Caco-2 (cell line): ENCODE data around the gene ZDHHC14. TPM values are rescaled to one million over a fixed set of nuclear protein-coding genes. Genes with fewer than 3 reads are reported as not detected.
"Not testable (repeated sequence)": the region's sequence is repeated elsewhere in the genome, so short reads cannot be mapped to it uniquely, and the experiment has no call there.

ENCODE experiments used
- BruUV-seq: library from RNA; stranded (reverse); fragments of 400-500 nt; replicated peaks from 2 replicates; lab custom pipeline; 2021; lab: Mats Ljungman, UMichigan
- CTCF ChIA-PET: fragments of 300-600 bp; sonication (Branson Sonifier 250); formaldehyde crosslinking; loops from one replicate; lab custom pipeline; 2022; ENCODE audit warnings: antibody characterized with exemption; lab: Charles Lee
- POLR2A ChIA-PET: fragments of 300-600 bp; sonication (Branson Sonifier 250); formaldehyde crosslinking; loops from one replicate; lab custom pipeline; 2022; ENCODE audit warnings: antibody characterized with exemption; lab: Charles Lee
- DNase-seq, 2 experiments: peaks; one replicate each; pipeline versions ENCODE4 v3.0.0 to v3.0.0-alpha.2; 2020 to 2022
- H3K27me3 ChIP-seq: replicated peaks from 2 replicates; pipeline ENCODE4 v1.6.0; 2011; ENCODE audit warnings: low read length; ENCODE audit not compliant: control insufficient read depth, insufficient read depth
- H3K36me3 ChIP-seq: 2 replicates; pipeline ENCODE4 v1.5.1; 2011; ENCODE audit warnings: low read length; ENCODE audit not compliant: control insufficient read depth, insufficient read depth
- H3K4me1 ChIP-seq: fragments of 250-450 bp; sonication (Bioruptor Pico); 2 replicates; pipeline ENCODE4 v1.5.1; 2020; ENCODE audit warnings: mild to moderate bottlenecking
- H3K4me3 ChIP-seq: 2 replicates; pipeline ENCODE4 v1.5.1; 2011; ENCODE audit warnings: low read depth, mild to moderate bottlenecking, control low read depth, low read length
- H3K9me3 ChIP-seq: fragments of 250-450 bp; sonication (Bioruptor Pico); 2 replicates; pipeline ENCODE4 v1.5.1; 2020; ENCODE audit warnings: mild to moderate bottlenecking, moderate library complexity
- H3K27ac Mint-ChIP-seq: one replicate; pipeline ENCODE4 v1.8.0; 2022; ENCODE audit warnings: mixed read lengths; ENCODE audit not compliant: unreplicated experiment
- H3K27me3 Mint-ChIP-seq: one replicate; pipeline ENCODE4 v1.8.0; 2022; ENCODE audit warnings: mixed read lengths; ENCODE audit not compliant: insufficient read depth, unreplicated experiment
- H3K36me3 Mint-ChIP-seq: one replicate; pipeline ENCODE4 v1.8.0; 2022; ENCODE audit warnings: mild to moderate bottlenecking, mixed read lengths; ENCODE audit not compliant: insufficient read depth, unreplicated experiment
- H3K4me1 Mint-ChIP-seq: one replicate; pipeline ENCODE4 v1.8.0; 2022; ENCODE audit warnings: low read depth, mixed read lengths; ENCODE audit not compliant: unreplicated experiment
- H3K4me3 Mint-ChIP-seq: one replicate; pipeline ENCODE4 v1.8.0; 2022; ENCODE audit warnings: mild to moderate bottlenecking, moderate library complexity, mixed read lengths; ENCODE audit not compliant: unreplicated experiment
- H3K9me3 Mint-ChIP-seq: one replicate; pipeline ENCODE4 v1.8.0; 2022; ENCODE audit warnings: mixed read lengths; ENCODE audit not compliant: unreplicated experiment
- CTCF ChIP-seq, 2 experiments: fragments of 200-600 bp in 1 of 2; IDR thresholded peaks; 1 replicate in 1 of 2; 2 replicates in 1 of 2; pipeline versions ENCODE4 v1.5.1 to v1.8.0; 2011 to 2022; ENCODE audit warnings: antibody characterized with exemption in 1 of 2, control low read depth in 1 of 2, inconsistent platforms in 1 of 2, low read depth in 1 of 2, low read length in 1 of 2, mild to moderate bottlenecking in 1 of 2, moderate library complexity in 1 of 2; ENCODE audit not compliant: insufficient read depth in 1 of 2, severe bottlenecking in 1 of 2, unreplicated experiment in 1 of 2
- intact Hi-C: fragments of 100-400 bp; cut with micrococcal nuclease; formaldehyde crosslinking; loops from one replicate; pipeline ENCODE4 v1.10.0; 2022; ENCODE audit not compliant: unreplicated experiment
- total RNA-seq: library from RNA; stranded (reverse); gene quantifications from 2 replicates; pipeline ENCODE4 v1.2.3, GENCODE V29; 2022

Gene ZDHHC14
- total RNA-seq, 1 experiment from 2014 or later: 22.1 TPM

DNA sequence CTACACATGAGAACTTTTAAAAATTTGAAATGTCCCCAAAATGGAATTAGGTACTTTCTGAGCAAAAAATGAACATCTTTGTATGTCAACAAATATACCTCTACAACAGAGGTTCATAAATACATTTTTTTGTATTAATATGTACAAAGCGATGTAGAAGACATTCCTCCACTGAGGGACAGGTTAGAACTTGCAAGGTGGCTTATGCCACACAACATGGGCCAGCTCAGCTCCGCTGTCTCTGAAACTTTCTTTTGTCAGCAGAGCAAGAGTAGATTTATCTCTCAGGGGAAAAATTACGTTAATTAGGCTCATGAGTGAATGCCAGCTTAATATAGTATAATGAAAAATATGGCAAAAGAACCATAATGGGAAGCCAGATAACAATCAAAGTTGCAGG is 47.0 kb upstream of the ZDHHC14 start:
- Mint-ChIP-seq H3K4me1 (no peaks in the 10 kb centered on the region), H3K36me3 (no peaks in the 10 kb centered on the region), H3K27me3 (no peaks in the 10 kb centered on the region), H3K27ac (no peak overlapping the region), H3K9me3 (no peaks in the 10 kb centered on the region), H3K4me3 (no peak overlapping the region)
- ChIA-PET CTCF (interaction anchor here (1.7 kb wide), 1 partner anchor 19 kb away, joined by 5 read pairs; no protein-coding TSS in a partner anchor), POLR2A (no interaction called here)
- Histone ChIP-seq H3K4me1 (0 out of 2 replicates have a peak, but pooled peaks cover 4% of the 10 kb centered on the region), H3K27me3 (no peaks in the 10 kb centered on the region), H3K4me3 (no peak overlapping the region), H3K36me3 (no peaks in the 10 kb centered on the region), H3K9me3 (no peaks in the 10 kb centered on the region)
- BruUV-seq: no TSS peak
- TF ChIP-seq CTCF (IDR thresholded peaks at IDR 0.05; ENCODE audit: insufficient read depth in 1 of 2, low read depth in 1 of 2, low read length in 1 of 2, severe bottlenecking in 1 of 2, unreplicated experiment in 1 of 2): no peak
- no peak for DNase-seq
- intact Hi-C loops: loop anchor here (2.0 kb wide), 1 partner anchor 19 kb away; no protein-coding TSS in a partner anchor

- Histone ChIP-seq H3K9me3 (no peaks in the 10 kb centered on the region), H3K27me3 (no peaks in the 10 kb centered on the region), H3K36me3 (no peaks in the 10 kb centered on the region), H3K4me3 (no peak overlapping the region), H3K4me1 (0 out of 2 replicates have a peak, but pooled peaks cover 4% of the 10 kb centered on the region)
- no peaks in the 10 kb centered on the region for H3K36me3 Mint-ChIP-seq
- no TSS peak for BruUV-seq
- no peak for DNase-seq
- ChIA-PET CTCF (interaction anchor here (1.0 to 1.2 kb wide), 2 partner anchors 11 to 21 kb away, joined by 3 to 6 read pairs; no protein-coding TSS in a partner anchor), POLR2A (no interaction called here)
- no peaks in the 10 kb centered on the region for H3K4me1 Mint-ChIP-seq
- no peaks in the 10 kb centered on the region for H3K27me3 Mint-ChIP-seq
- no peak overlapping the region for H3K4me3 Mint-ChIP-seq
- intact Hi-C loops: loop anchor here (2.0 to 5.0 kb wide), 2 partner anchors 21 to 196 kb away; no protein-coding TSS in a partner anchor
- no peaks in the 10 kb centered on the region for H3K9me3 Mint-ChIP-seq
- no peak overlapping the region for H3K27ac Mint-ChIP-seq
- TF ChIP-seq CTCF (IDR thresholded peaks at IDR 0.05; ENCODE audit: insufficient read depth in 1 of 2, low read depth in 1 of 2, low read length in 1 of 2, severe bottlenecking in 1 of 2, unreplicated experiment in 1 of 2): no peak
Observed at GRCh38 chr6:157335829-157336228, 45.2 kb upstream of the ZDHHC14 start.

DNA sequence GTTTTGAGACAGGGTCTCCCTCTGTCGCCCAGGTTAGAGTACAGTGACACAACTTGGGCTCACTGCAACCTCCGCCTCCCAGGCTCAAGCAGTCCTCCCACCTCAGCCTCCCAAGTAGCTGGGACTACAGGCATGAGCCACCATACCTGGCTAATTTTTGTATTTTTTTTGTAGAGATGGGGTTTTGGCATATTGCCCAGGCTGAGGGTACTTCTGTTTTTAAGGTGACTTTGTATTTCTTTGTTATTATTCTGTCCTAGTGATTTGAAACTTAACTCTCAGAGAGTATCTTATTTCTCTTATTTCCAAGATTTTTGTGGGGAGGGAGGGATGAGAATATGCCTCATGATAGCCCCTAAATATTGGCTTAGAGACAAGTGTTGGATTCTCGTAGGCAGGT is 43.7 kb upstream of the ZDHHC14 start:
- H3K4me3 ChIP-seq, H3K27ac Mint-ChIP-seq, H3K27me3 ChIP-seq, POLR2A ChIA-PET, H3K4me3 Mint-ChIP-seq, H3K27me3 Mint-ChIP-seq, CTCF ChIA-PET, H3K4me1 Mint-ChIP-seq, DNase-seq, H3K9me3 ChIP-seq, H3K36me3 Mint-ChIP-seq, H3K4me1 ChIP-seq, BruUV-seq, H3K36me3 ChIP-seq, H3K9me3 Mint-ChIP-seq: not testable (repeated sequence)
- intact Hi-C loops: loop anchor here (5.0 kb wide), 1 partner anchor 195 kb away; no protein-coding TSS in a partner anchor
